Karpas-422 (cell line): Measurements from ENCODE around the gene CAMSAP1. TPM values are rescaled to one million over a fixed set of nuclear protein-coding genes. Genes with fewer than 3 reads are reported as not detected.

Experiments
- DNase-seq: peaks from one replicate; pipeline ENCODE4 v3.0.0-alpha.2; 2015
- H2AFZ ChIP-seq: fragments of 200-600 bp; sonication (generic); 2 replicates; pipeline ENCODE4 v1.6.1; 2014; ENCODE audit warnings: antibody characterized with exemption, low read length, mixed read lengths
- H3K27ac ChIP-seq: fragments of 200-600 bp; sonication (generic); 2 replicates; pipeline ENCODE4 v1.5.1; 2014; ENCODE audit warnings: mild to moderate bottlenecking, low read length, moderate library complexity
- H3K27me3 ChIP-seq: fragments of 200-600 bp; sonication (generic); 2 replicates; pipeline ENCODE4 v1.6.1; 2014; ENCODE audit warnings: low read length, mixed read lengths
- H3K36me3 ChIP-seq: fragments of 200-600 bp; sonication (generic); 2 replicates; pipeline ENCODE4 v1.6.1; 2014; ENCODE audit warnings: low read length, mixed read lengths; ENCODE audit not compliant: insufficient read depth
- H3K4me1 ChIP-seq: fragments of 200-600 bp; sonication (generic); 2 replicates; pipeline ENCODE4 v1.6.1; 2014; ENCODE audit warnings: mild to moderate bottlenecking, low read length, mixed read lengths
- H3K4me2 ChIP-seq: fragments of 200-600 bp; sonication (generic); 2 replicates; pipeline ENCODE4 v1.6.1; 2014; ENCODE audit warnings: low read length, low read depth, mild to moderate bottlenecking; ENCODE audit not compliant: poor library complexity, severe bottlenecking
- H3K4me3 ChIP-seq: fragments of 200-600 bp; sonication (generic); 2 replicates; pipeline ENCODE4 v1.5.1; 2014; ENCODE audit warnings: mild to moderate bottlenecking, antibody characterized with exemption, low read length, mixed read lengths
- H3K79me2 ChIP-seq: fragments of 200-600 bp; sonication (generic); 2 replicates; pipeline ENCODE4 v1.6.1; 2014; ENCODE audit warnings: mild to moderate bottlenecking, low read length, mixed read lengths
- H3K9ac ChIP-seq: fragments of 200-600 bp; sonication (generic); 2 replicates; pipeline ENCODE4 v1.6.0; 2014; ENCODE audit warnings: low read length
- H3K9me2 ChIP-seq: fragments of 200-600 bp; sonication (generic), shearing (Covaris generic); replicated peaks from 2 replicates; pipeline ENCODE4 v1.6.0; 2014; ENCODE audit warnings: mild to moderate bottlenecking, low read length, moderate library complexity; ENCODE audit not compliant: insufficient read depth
- H3K9me3 ChIP-seq: fragments of 300-700, 200-600 bp; sonication (generic); 2 replicates; pipeline ENCODE4 v1.6.1; 2014; ENCODE audit warnings: low read length, mixed read lengths
- H4K20me1 ChIP-seq: fragments of 200-600 bp; sonication (generic); 2 replicates; pipeline ENCODE4 v1.6.1; 2014; ENCODE audit warnings: mild to moderate bottlenecking, antibody characterized with exemption, low read length, low read depth; ENCODE audit not compliant: insufficient read depth
- total RNA-seq: library from RNA; depleted of rRNA; stranded (reverse); fragments of >200 nt; shearing (Covaris generic); gene quantifications from 2 replicates; pipeline ENCODE4 v1.2.3, GENCODE V29; 2014; ENCODE audit warnings: low replicate concordance

The CAMSAP1 gene
- total RNA-seq, 1 experiment from 2014 or later = 26.9 TPM

GRCh38 chr9:135879237-135879601 is 28.1 kb downstream of the CAMSAP1 start:
- Histone ChIP-seq H3K79me2 (peaks cover 97% of the 10 kb centered on the region), H3K27ac (peak overlapping the region; percentile 72; the same call in 1 of the 2 replicates)
- no peak for DNase-seq

GRCh38 chr9:135878528-135879236 is 28.7 kb downstream of the CAMSAP1 start:
- no peak overlapping the region for H2AFZ ChIP-seq
- peaks cover 97% of the 10 kb centered on the region for H3K79me2 ChIP-seq
- no peaks in the 10 kb centered on the region for H3K9me2 ChIP-seq
- H3K4me3 ChIP-seq = no peak overlapping the region
- no peaks in the 10 kb centered on the region for H3K27me3 ChIP-seq
- no peak for DNase-seq
- H3K4me1 ChIP-seq = peaks cover 67% of the 10 kb centered on the region
- 0 out of 2 replicates have a peak, but pooled peaks cover 3% of the 10 kb centered on the region for H3K36me3 ChIP-seq
- 0 out of 2 replicates have a peak overlapping the region, but pooled peaks have one; percentile 3 for H3K9ac ChIP-seq
- H3K27ac ChIP-seq = peak overlapping the region; percentile 72
- H4K20me1 ChIP-seq = peaks cover 27% of the 10 kb centered on the region
- peak overlapping the region; percentile 45 for H3K4me2 ChIP-seq
- no peaks in the 10 kb centered on the region for H3K9me3 ChIP-seq

More at GRCh38 chr9:135879237-135879601, 28.1 kb downstream of the CAMSAP1 start:
- Histone ChIP-seq H3K36me3 (0 out of 2 replicates have a peak, but pooled peaks cover 3% of the 10 kb centered on the region), H3K9ac (no peak overlapping the region), H3K9me2 (no peaks in the 10 kb centered on the region), H3K27me3 (no peaks in the 10 kb centered on the region), H3K9me3 (no peaks in the 10 kb centered on the region), H3K4me3 (no peak overlapping the region), H3K4me1 (peaks cover 67% of the 10 kb centered on the region), H3K4me2 (peak overlapping the region; percentile 45), H2AFZ (no peak overlapping the region), H4K20me1 (peaks cover 32% of the 10 kb centered on the region)

- H3K79me2 ChIP-seq = peaks cover 97% of the 10 kb centered on the region
- no peaks in the 10 kb centered on the region for H3K27me3 ChIP-seq
- H3K4me1 ChIP-seq = peaks cover 60% of the 10 kb centered on the region
- H3K27ac ChIP-seq = peak overlapping the region; percentile 72
- H3K36me3 ChIP-seq = 0 out of 2 replicates have a peak, but pooled peaks cover 3% of the 10 kb centered on the region
- DNase-seq = peak; percentile 54
- peaks cover 19% of the 10 kb centered on the region for H4K20me1 ChIP-seq
- H2AFZ ChIP-seq = no peak overlapping the region
- H3K4me2 ChIP-seq = peak overlapping the region; percentile 45
- H3K9me2 ChIP-seq = no peaks in the 10 kb centered on the region
- H3K9ac ChIP-seq = peak overlapping the region; percentile 24; the same call in 1 of the 2 replicates
- H3K9me3 ChIP-seq = no peaks in the 10 kb centered on the region
- no peak overlapping the region for H3K4me3 ChIP-seq
Measured at GRCh38 chr9:135877791-135878527, 29.4 kb downstream of the CAMSAP1 start.

GRCh38 chr9:135876936-135877335 is 30.4 kb downstream of the CAMSAP1 start:
- peaks cover 97% of the 10 kb centered on the region for H3K79me2 ChIP-seq
- H3K36me3 ChIP-seq = 0 out of 2 replicates have a peak, but pooled peaks cover 3% of the 10 kb centered on the region
- no peaks in the 10 kb centered on the region for H3K27me3 ChIP-seq
- 0 out of 2 replicates have a peak overlapping the region, but pooled peaks have one; percentile 1 for H3K4me3 ChIP-seq
- peaks cover 59% of the 10 kb centered on the region for H3K4me1 ChIP-seq
- no peak for DNase-seq
- H3K27ac ChIP-seq = peak overlapping the region; percentile 72
- no peak overlapping the region for H2AFZ ChIP-seq
- peak overlapping the region; percentile 45 for H3K4me2 ChIP-seq
- no peaks in the 10 kb centered on the region for H3K9me2 ChIP-seq
- H3K9ac ChIP-seq = no peak overlapping the region
- no peaks in the 10 kb centered on the region for H3K9me3 ChIP-seq
- H4K20me1 ChIP-seq = peaks cover 9% of the 10 kb centered on the region

- Histone ChIP-seq H3K79me2 (peaks cover 100% of the 10 kb centered on the region), H3K36me3 (0 out of 2 replicates have a peak, but pooled peaks cover 3% of the 10 kb centered on the region)
Measured at GRCh38 chr9:135874859-135875258, 32.5 kb downstream of the CAMSAP1 start.

GRCh38 chr9:135869909-135870308 is 37.4 kb downstream of the CAMSAP1 start:
- no peak overlapping the region for H3K9ac ChIP-seq
- no peak overlapping the region for H3K27ac ChIP-seq
- no peak overlapping the region for H3K4me2 ChIP-seq
- no peaks in the 10 kb centered on the region for H3K9me2 ChIP-seq
- H3K9me3 ChIP-seq = no peaks in the 10 kb centered on the region
- peaks cover 100% of the 10 kb centered on the region for H3K79me2 ChIP-seq
- H3K4me3 ChIP-seq = no peak overlapping the region
- no peak overlapping the region for H2AFZ ChIP-seq
- H3K36me3 ChIP-seq = no peaks in the 10 kb centered on the region
- no peaks in the 10 kb centered on the region for H3K27me3 ChIP-seq
- peaks cover 28% of the 10 kb centered on the region for H3K4me1 ChIP-seq
- H4K20me1 ChIP-seq = no peaks in the 10 kb centered on the region; the same call in none of the 2 replicates
- DNase-seq = no peak

More at GRCh38 chr9:135874859-135875258, 32.5 kb downstream of the CAMSAP1 start:
- Histone ChIP-seq H3K9ac (no peak overlapping the region), H3K9me2 (no peaks in the 10 kb centered on the region), H2AFZ (no peak overlapping the region), H3K9me3 (no peaks in the 10 kb centered on the region), H3K27ac (no peak overlapping the region), H3K4me3 (no peak overlapping the region), H3K4me1 (peaks cover 56% of the 10 kb centered on the region), H3K27me3 (no peaks in the 10 kb centered on the region), H4K20me1 (no peaks in the 10 kb centered on the region), H3K4me2 (no peak overlapping the region)
- no peak for DNase-seq

GRCh38 chr9:135865531-135865930 is 41.8 kb downstream of the CAMSAP1 start:
- H4K20me1 ChIP-seq = no peaks in the 10 kb centered on the region; the same call in none of the 2 replicates
- no peaks in the 10 kb centered on the region for H3K9me2 ChIP-seq
- H3K27ac ChIP-seq = no peak overlapping the region
- peaks cover 6% of the 10 kb centered on the region; the same call in 1 of the 2 replicates for H3K36me3 ChIP-seq
- no peak for DNase-seq
- peaks cover 97% of the 10 kb centered on the region for H3K79me2 ChIP-seq
- no peak overlapping the region for H3K4me3 ChIP-seq
- H3K4me2 ChIP-seq = no peak overlapping the region
- H3K9me3 ChIP-seq = no peaks in the 10 kb centered on the region
- no peaks in the 10 kb centered on the region for H3K27me3 ChIP-seq
- no peak overlapping the region for H2AFZ ChIP-seq
- no peak overlapping the region for H3K9ac ChIP-seq
- H3K4me1 ChIP-seq = peaks cover 19% of the 10 kb centered on the region
